ENCODE data around the gene KRT9. TPM values are rescaled to one million over a fixed set of nuclear protein-coding genes. Genes with fewer than 3 reads are reported as not detected.

KRT9 gene
- total RNA-seq, 2 donors from 2014 or later: not detected

- TF ChIP-seq, protein P1, sequence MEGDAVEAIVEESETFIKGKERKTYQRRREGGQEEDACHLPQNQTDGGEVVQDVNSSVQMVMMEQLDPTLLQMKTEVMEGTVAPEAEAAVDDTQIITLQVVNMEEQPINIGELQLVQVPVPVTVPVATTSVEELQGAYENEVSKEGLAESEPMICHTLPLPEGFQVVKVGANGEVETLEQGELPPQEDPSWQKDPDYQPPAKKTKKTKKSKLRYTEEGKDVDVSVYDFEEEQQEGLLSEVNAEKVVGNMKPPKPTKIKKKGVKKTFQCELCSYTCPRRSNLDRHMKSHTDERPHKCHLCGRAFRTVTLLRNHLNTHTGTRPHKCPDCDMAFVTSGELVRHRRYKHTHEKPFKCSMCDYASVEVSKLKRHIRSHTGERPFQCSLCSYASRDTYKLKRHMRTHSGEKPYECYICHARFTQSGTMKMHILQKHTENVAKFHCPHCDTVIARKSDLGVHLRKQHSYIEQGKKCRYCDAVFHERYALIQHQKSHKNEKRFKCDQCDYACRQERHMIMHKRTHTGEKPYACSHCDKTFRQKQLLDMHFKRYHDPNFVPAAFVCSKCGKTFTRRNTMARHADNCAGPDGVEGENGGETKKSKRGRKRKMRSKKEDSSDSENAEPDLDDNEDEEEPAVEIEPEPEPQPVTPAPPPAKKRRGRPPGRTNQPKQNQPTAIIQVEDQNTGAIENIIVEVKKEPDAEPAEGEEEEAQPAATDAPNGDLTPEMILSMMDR (IDR thresholded peaks at IDR 0.05): no peak
- no peak for DNase-seq
- Histone ChIP-seq H3K27me3 (no peaks in the 10 kb centered on the region), H3K9ac (ENCODE audit: low read depth in 2 of 2, low read length in 2 of 2) (no peak overlapping the region), H3K4me3 (no peak overlapping the region), H3K4me1 (peaks cover 4% of the 10 kb centered on the region), H3K27ac (no peak overlapping the region), H3K36me3 (no peaks in the 10 kb centered on the region), H3K9me3 (no peaks in the 10 kb centered on the region)
- intact Hi-C loops (cut with DNase I): no loop called here
These were observed 33.3 kb downstream of the KRT9 start for GRCh38 chr17:41538565-41538991.

- no peaks in the 10 kb centered on the region for H3K27me3 ChIP-seq
- TF ChIP-seq, protein P1 (IDR thresholded peaks at IDR 0.05): no peak
- no peaks in the 10 kb centered on the region for H3K36me3 ChIP-seq
These were observed 33.9 kb downstream of the KRT9 start for GRCh38 chr17:41537990-41538389.

GRCh38 chr17:41537614-41537954 is 34.3 kb downstream of the KRT9 start:
- Histone ChIP-seq H3K9ac (ENCODE audit: low read depth in 2 of 2, low read length in 2 of 2) (no peak overlapping the region), H3K4me1 (peaks cover 4% of the 10 kb centered on the region), H3K36me3 (no peaks in the 10 kb centered on the region), H3K27ac (no peak overlapping the region), H3K4me3 (no peak overlapping the region), H3K27me3 (no peaks in the 10 kb centered on the region), H3K9me3 (no peaks in the 10 kb centered on the region)
- intact Hi-C loops (cut with DNase I): no loop called here
- no peak for DNase-seq
- TF ChIP-seq, protein P1 (IDR thresholded peaks at IDR 0.05): no peak

More at GRCh38 chr17:41537990-41538389, 33.9 kb downstream of the KRT9 start:
- no peak for DNase-seq
- Histone ChIP-seq H3K27ac (no peak overlapping the region), H3K9ac (ENCODE audit: low read depth in 2 of 2, low read length in 2 of 2) (no peak overlapping the region), H3K4me1 (peaks cover 4% of the 10 kb centered on the region), H3K9me3 (no peaks in the 10 kb centered on the region), H3K4me3 (no peak overlapping the region)
- intact Hi-C loops (cut with DNase I): no loop called here

- no peak overlapping the region for H3K27ac ChIP-seq
- intact Hi-C loops (cut with DNase I): no loop called here
- no peaks in the 10 kb centered on the region for H3K36me3 ChIP-seq
- no peaks in the 10 kb centered on the region for H3K27me3 ChIP-seq
- H3K9me3 ChIP-seq: no peaks in the 10 kb centered on the region
- no peak overlapping the region for H3K9ac ChIP-seq (ENCODE audit: low read depth in 2 of 2, low read length in 2 of 2)
- no peak for DNase-seq
- H3K4me1 ChIP-seq: peaks cover 4% of the 10 kb centered on the region
- TF ChIP-seq, protein P1 (IDR thresholded peaks at IDR 0.05): no peak
- H3K4me3 ChIP-seq: no peak overlapping the region
These were observed 34.9 kb downstream of the KRT9 start for GRCh38 chr17:41536741-41537613.

GRCh38 chr17:41535764-41536481 is 35.9 kb downstream of the KRT9 start:
- intact Hi-C loops (cut with DNase I): no loop called here

More at GRCh38 chr17:41535764-41536481, 35.9 kb downstream of the KRT9 start:
- Histone ChIP-seq H3K4me3 (no peak overlapping the region), H3K9me3 (no peaks in the 10 kb centered on the region), H3K4me1 (peaks cover 4% of the 10 kb centered on the region), H3K27me3 (no peaks in the 10 kb centered on the region), H3K9ac (ENCODE audit: low read depth in 2 of 2, low read length in 2 of 2) (no peak overlapping the region), H3K27ac (no peak overlapping the region), H3K36me3 (no peaks in the 10 kb centered on the region)
- peak; percentile 69 for DNase-seq
- TF ChIP-seq, protein P1 (IDR thresholded peaks at IDR 0.05): no peak
